K562 (cell line): Measurements from ENCODE around the gene IDS.

Experiments used
- BCL6 ChIP-seq: fragments of 250-450 bp; sonication (Bioruptor Pico); IDR thresholded peaks from 2 replicates; pipeline ENCODE4 v1.4.0; 2020
- MYC ChIP-seq, 2 experiments: fragments of 250-450 bp in 1 of 2; sonication (Bioruptor Pico) in 1 of 2; IDR thresholded peaks; 2 replicates each; pipeline versions ENCODE4 v1.5.1 to v1.6.1; 2012 to 2021; ENCODE audit warnings: low read depth in 2 of 2, borderline replicate concordance in 1 of 2, improper control_type of control experiment in 1 of 2, low read length in 1 of 2, mild to moderate bottlenecking in 1 of 2, moderate library complexity in 1 of 2
- POLR2A ChIP-seq: fragments of 450-650 bp; conservative IDR thresholded peaks from 2 replicates; pipeline ENCODE4 v1.6.1; 2016
- SETDB1 ChIP-seq: IDR thresholded peaks from one replicate; pipeline ENCODE4 v1.6.1; 2012; ENCODE audit warnings: low read length, control low read depth, inconsistent platforms

DNA sequence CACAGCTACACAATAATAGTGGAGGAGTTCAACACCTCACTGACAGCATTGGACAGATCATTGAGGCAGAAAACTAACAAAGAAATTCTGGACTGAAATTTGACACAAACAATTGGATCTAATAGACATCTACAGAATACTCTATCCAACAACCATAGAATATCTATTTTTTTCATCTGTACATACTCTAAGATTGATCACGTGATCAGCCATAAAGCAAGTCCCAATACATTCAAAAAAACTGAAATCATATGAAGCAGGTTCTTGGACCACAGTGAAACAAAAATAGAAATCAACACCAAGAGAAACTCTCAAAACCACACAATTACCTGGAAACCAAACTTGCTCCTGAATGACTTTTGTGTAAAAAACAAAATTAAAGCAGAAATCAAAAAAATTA, 12.2 kb upstream of the IDS start:
- no peak for TF ChIP-seq BCL6 (CRISPR knock-in tag)
- no peak for TF ChIP-seq MYC (IDR thresholded peaks at IDR 0.05; ENCODE audit: low read depth, low read length)
- TF ChIP-seq MYC (CRISPR knock-in tag; IDR thresholded peaks at IDR 0.05; ENCODE audit: borderline replicate concordance, low read depth): no peak
- TF ChIP-seq POLR2A: no peak
- no peak for TF ChIP-seq SETDB1
